Keratinocyte (primary cell): ENCODE data around the gene PPP4C.

Experiments used
- CTCF ChIP-seq, 3 experiments: IDR thresholded peaks in 1 of 3; conservative IDR thresholded peaks in 1 of 3; optimal IDR thresholded peaks in 1 of 3; 2 replicates in 2 of 3; 3 replicates in 1 of 3; pipeline versions ENCODE3 to v1.5.1; 2011; ENCODE audit warnings: low read length in 3 of 3, mild to moderate bottlenecking in 3 of 3, moderate library complexity in 2 of 3, control low read depth in 1 of 3, inconsistent platforms in 1 of 3; ENCODE audit not compliant: insufficient read depth in 2 of 3; ENCODE audit errors: extremely low read depth in 1 of 3
- EZH2 ChIP-seq: IDR thresholded peaks from one replicate; pipeline ENCODE4 v1.6.1; 2012; ENCODE audit warnings: inconsistent platforms, mild to moderate bottlenecking, low read length, moderate library complexity

GRCh38 chr16:30026449-30026848 lies 49.3 kb upstream of the PPP4C start:
- TF ChIP-seq CTCF (optimal IDR thresholded peaks at IDR 0.05 in 1 of 3, IDR thresholded peaks at IDR 0.05 in 1 of 3, conservative IDR thresholded peaks at IDR 0.05 in 1 of 3; ENCODE audit: extremely low read depth in 1 of 3, insufficient read depth in 2 of 3, low read length in 3 of 3), result no peak
- TF ChIP-seq EZH2, result no peak
